HG03571 (cell line): Measurements from ENCODE around the gene RBKS.

Experiments used
- ATAC-seq: cut with Tn5 transposase; IDR thresholded peaks from one replicate; pipeline ENCODE4 v1.9.1; 2021; ENCODE audit not compliant: unreplicated experiment

RBKS gene

GRCh38 chr2:27738349-27739057 lies 151.7 kb downstream of the RBKS start:
- no peak for ATAC-seq

GRCh38 chr2:27737676-27738348 lies 152.4 kb downstream of the RBKS start:
- ATAC-seq = no peak

GRCh38 chr2:27736890-27737204 lies 153.3 kb downstream of the RBKS start:
- ATAC-seq = no peak

- no peak for ATAC-seq
Measured at GRCh38 chr2:27736031-27736889, 153.9 kb downstream of the RBKS start.

GRCh38 chr2:27735263-27735904 lies 154.8 kb downstream of the RBKS start:
- no peak for ATAC-seq

GRCh38 chr2:27734305-27734704 lies 155.9 kb downstream of the RBKS start:
- no peak for ATAC-seq
